Colonic mucosa (tissue), 4 donors: Measurements from ENCODE around the gene BEND5. TPM values are rescaled to one million over a fixed set of nuclear protein-coding genes. Genes with fewer than 3 reads are reported as not detected.

Experiments used
- DNase-seq: peaks from one replicate; pipeline ENCODE4 v3.0.0-alpha.2; 2020
- H3K27ac ChIP-seq: fragments of 200-600 bp; one replicate; pipeline ENCODE4 v1.8.0; 2021
- H3K27me3 ChIP-seq: fragments of 200-600 bp; one replicate; pipeline ENCODE4 v1.8.0; 2021
- H3K36me3 ChIP-seq: fragments of 200-600 bp; one replicate; pipeline ENCODE4 v1.8.0; 2021
- H3K4me1 ChIP-seq: fragments of 200-600 bp; one replicate; pipeline ENCODE4 v1.8.0; 2021; ENCODE audit warnings: mild to moderate bottlenecking
- H3K4me3 ChIP-seq: fragments of 200-600 bp; one replicate; pipeline ENCODE4 v1.8.0; 2021
- H3K9ac ChIP-seq, 2 donors: one replicate each; pipeline ENCODE4 v1.7.0; 2013; ENCODE audit warnings: control low read depth in 2 of 2, low read depth in 2 of 2, low read length in 2 of 2
- H3K9me3 ChIP-seq: fragments of 200-600 bp; one replicate; pipeline ENCODE4 v1.8.0; 2021
- CTCF ChIP-seq: fragments of 200-600 bp; IDR thresholded peaks from one replicate; pipeline ENCODE4 v1.8.0; 2022; ENCODE audit warnings: antibody characterized with exemption, mild to moderate bottlenecking
- intact Hi-C: fragments of 100-400 bp; cut with DNase I; formaldehyde crosslinking; loops from one replicate; pipeline ENCODE4 v1.14.1; 2022
- total RNA-seq, 2 donors: library from RNA; stranded (reverse); fragmentation: NEBNext Ultra II Directional in 1 of 2; extraction: Animal tissue kit (Norgen Biotek cat#: 25700) in 1 of 2; gene quantifications; one replicate each; pipeline ENCODE4 v1.2.1, GENCODE V29; 2021
- donor health status: healthy.
- donor health status: DM: no; HTN: no; CAD: no.
- donor health status: DM: no; HTN: no; CAD: no.

The BEND5 gene
- total RNA-seq, 2 donors from 2014 or later: 0.57 to 4.9 TPM

GRCh38 chr1:48726557-48727215 is 50.0 kb downstream of the BEND5 start:
- no peak for TF ChIP-seq CTCF
- H3K4me1 ChIP-seq: no peaks in the 10 kb centered on the region
- no peak overlapping the region for H3K4me3 ChIP-seq
- no peak for DNase-seq
- no peak overlapping the region for H3K9ac ChIP-seq
- H3K36me3 ChIP-seq: no peaks in the 10 kb centered on the region
- no peak overlapping the region for H3K27ac ChIP-seq
- intact Hi-C loops: no loop called here
- H3K27me3 ChIP-seq: no peaks in the 10 kb centered on the region
- H3K9me3 ChIP-seq: no peaks in the 10 kb centered on the region

DNA sequence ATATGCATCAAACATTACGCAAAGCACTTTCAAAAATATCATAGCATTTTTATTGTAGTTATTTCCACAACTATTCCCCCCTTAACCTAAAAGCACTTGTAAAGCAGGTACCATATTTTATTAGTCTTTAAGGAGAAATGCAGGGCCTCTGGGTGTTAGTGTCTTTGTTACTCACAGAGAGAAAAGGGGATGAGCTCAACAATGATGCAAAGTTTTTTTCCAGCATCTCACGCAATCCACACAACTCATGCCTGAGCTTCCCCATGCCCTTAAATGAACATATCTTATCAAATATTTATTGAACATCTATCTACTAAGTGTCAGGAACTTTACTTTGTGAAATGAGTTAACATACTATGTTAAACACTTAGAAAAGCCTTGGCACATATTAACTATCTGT is 50.6 kb downstream of the BEND5 start:
- Histone ChIP-seq H3K27ac (no peak overlapping the region), H3K4me3 (no peak overlapping the region), H3K9ac (no peak overlapping the region), H3K4me1 (no peaks in the 10 kb centered on the region), H3K27me3 (no peaks in the 10 kb centered on the region), H3K36me3 (no peaks in the 10 kb centered on the region), H3K9me3 (no peaks in the 10 kb centered on the region)
- no peak for TF ChIP-seq CTCF
- DNase-seq: no peak
- intact Hi-C loops: no loop called here

GRCh38 chr1:48725341-48726046 is 51.2 kb downstream of the BEND5 start:
- Histone ChIP-seq H3K27ac (no peak overlapping the region), H3K36me3 (no peaks in the 10 kb centered on the region), H3K4me3 (no peak overlapping the region), H3K27me3 (no peaks in the 10 kb centered on the region), H3K9me3 (no peaks in the 10 kb centered on the region), H3K4me1 (no peaks in the 10 kb centered on the region), H3K9ac (no peak overlapping the region)
- no peak for TF ChIP-seq CTCF
- intact Hi-C loops: no loop called here
- no peak for DNase-seq

DNA sequence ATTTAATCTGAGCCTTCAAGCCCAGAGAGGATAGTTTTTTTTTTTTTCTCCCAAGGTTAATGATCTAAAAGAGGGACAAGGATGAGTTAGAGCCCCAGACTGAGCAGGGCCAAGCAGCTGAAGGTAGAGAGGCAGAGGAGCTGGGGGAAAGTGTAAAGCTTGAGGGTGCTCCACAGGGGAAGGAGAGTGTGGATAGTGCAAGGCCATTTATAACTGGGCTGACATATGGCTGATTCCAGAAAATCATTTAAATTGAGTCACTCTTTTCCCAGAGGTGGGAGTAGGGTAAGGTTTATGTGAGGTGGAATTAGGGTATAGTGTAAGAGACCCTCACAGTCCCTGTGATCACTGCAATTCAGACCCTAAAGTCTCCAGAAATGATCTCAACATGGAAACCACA is 55.8 kb downstream of the BEND5 start:
- no peak for DNase-seq
- Histone ChIP-seq H3K36me3 (no peaks in the 10 kb centered on the region), H3K27ac (no peak overlapping the region), H3K9me3 (no peaks in the 10 kb centered on the region), H3K27me3 (no peaks in the 10 kb centered on the region), H3K4me3 (no peak overlapping the region), H3K4me1 (no peaks in the 10 kb centered on the region), H3K9ac (no peak overlapping the region)
- TF ChIP-seq CTCF: no peak
- intact Hi-C loops: no loop called here

DNA sequence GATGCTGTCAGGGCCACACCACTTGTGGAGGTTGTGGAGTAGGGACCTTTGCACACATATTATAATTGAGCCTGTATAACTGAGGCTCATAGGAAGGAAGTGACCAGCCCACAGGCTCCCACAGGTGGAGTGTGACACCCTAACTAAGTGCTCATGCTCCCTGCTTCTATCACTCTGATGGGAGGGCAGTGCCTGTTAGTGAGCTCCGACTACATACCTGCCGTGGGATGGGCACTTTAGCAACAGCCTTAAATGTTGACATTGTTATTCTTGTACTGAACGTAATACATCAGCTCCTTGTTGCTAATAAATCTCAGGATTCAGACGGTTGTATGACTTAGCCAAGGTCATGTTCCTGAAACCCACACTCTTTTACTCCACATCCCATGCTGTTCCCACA is 58.0 kb downstream of the BEND5 start:
- no peaks in the 10 kb centered on the region for H3K4me1 ChIP-seq
- no peak for DNase-seq
- H3K9me3 ChIP-seq: no peaks in the 10 kb centered on the region
- H3K4me3 ChIP-seq: no peak overlapping the region
- intact Hi-C loops: no loop called here
- no peaks in the 10 kb centered on the region for H3K36me3 ChIP-seq
- TF ChIP-seq CTCF: no peak
- H3K27me3 ChIP-seq: no peaks in the 10 kb centered on the region
- no peak overlapping the region for H3K9ac ChIP-seq
- no peak overlapping the region for H3K27ac ChIP-seq
